ENCODE data around the gene FLT3LG.

The FLT3LG gene

DNA sequence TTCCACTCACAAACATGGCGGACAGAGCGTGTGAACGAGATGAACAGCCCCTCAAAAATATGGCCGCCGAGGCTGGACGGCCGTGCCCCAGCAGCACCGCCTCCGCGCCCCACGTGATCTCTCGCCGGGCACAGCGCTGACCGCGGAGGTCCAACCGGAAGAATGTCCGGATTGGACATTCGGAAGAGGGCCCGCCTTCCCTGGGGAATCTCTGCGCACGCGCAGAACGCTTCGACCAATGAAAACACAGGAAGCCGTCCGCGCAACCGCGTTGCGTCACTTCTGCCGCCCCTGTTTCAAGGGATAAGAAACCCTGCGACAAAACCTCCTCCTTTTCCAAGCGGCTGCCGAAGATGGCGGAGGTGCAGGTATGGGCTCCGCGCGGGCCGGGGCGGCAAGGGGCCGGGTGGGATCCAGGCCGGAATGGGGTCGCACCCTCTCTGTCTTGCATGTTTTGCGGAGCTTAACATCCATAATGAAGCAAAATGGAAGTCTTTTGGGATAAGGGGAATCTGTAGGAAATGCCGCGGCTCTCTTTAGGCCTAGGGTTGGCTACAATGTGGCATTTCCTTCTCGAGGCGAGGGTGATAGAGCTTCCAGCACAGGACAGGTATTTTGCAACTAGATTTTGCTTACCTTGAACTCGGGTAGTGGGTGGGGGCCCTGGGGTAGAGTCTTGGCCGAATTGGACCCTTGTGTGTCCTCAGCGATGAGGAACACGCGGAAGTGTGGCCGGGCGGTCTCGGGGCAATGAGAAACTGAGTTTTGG, 13.4 kb downstream of the FLT3LG start, which contains the start of gene RPL13A:
Gene RPL13A, plus strand, starts transcription at position 332 of the 769 bp plus-strand sequence. Its CDS starts 22 bp downstream, at position 354.
- in situ Hi-C loops (cut with HindIII; ENCODE audit: low sequenced_read_pairs) = no loop called here

GRCh38 chr19:49488046-49488862, 14.2 kb downstream of the FLT3LG start:
- in situ Hi-C loops (cut with HindIII; ENCODE audit: low sequenced_read_pairs) = no loop called here

DNA sequence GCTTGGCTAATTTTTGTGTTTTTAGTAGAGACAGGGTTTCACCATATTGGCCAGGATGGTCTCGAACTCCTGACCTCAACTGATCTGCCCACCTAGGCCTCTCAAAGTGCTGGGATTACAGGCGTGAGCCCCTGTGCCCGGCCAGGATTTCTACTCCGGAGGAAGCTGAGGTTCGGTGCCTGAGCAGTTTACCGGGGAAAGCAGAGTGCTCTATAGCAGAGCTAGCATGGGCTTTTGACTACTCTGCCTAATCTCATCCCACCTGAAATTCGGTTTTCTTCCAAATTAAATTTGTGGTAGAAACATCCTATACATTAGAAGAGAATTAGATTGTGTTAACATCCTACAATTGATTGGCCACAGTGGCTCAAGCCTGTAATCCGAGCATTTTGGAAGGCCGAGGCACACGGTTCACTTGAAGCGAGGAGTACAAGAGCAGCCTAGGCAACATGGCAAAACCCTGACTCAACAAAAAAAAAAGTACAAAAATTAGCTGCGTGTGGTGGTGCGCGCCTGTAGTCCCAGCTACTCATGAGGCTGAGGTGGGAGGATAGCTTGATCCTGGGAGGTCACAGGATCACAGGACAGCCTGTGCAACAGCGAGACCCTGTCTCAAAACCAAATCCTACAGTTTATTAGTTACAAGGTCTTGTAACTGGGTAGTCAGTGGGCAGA, 15.0 kb downstream of the FLT3LG start:
- in situ Hi-C loops (cut with HindIII; ENCODE audit: low sequenced_read_pairs) = no loop called here

GRCh38 chr19:49489601-49490167, 15.7 kb downstream of the FLT3LG start:
- in situ Hi-C loops (cut with HindIII; ENCODE audit: low sequenced_read_pairs) = no loop called here

- in situ Hi-C loops (cut with HindIII; ENCODE audit: low sequenced_read_pairs) = no loop called here
Observed at GRCh38 chr19:49490287-49491029, 16.4 kb downstream of the FLT3LG start.

DNA sequence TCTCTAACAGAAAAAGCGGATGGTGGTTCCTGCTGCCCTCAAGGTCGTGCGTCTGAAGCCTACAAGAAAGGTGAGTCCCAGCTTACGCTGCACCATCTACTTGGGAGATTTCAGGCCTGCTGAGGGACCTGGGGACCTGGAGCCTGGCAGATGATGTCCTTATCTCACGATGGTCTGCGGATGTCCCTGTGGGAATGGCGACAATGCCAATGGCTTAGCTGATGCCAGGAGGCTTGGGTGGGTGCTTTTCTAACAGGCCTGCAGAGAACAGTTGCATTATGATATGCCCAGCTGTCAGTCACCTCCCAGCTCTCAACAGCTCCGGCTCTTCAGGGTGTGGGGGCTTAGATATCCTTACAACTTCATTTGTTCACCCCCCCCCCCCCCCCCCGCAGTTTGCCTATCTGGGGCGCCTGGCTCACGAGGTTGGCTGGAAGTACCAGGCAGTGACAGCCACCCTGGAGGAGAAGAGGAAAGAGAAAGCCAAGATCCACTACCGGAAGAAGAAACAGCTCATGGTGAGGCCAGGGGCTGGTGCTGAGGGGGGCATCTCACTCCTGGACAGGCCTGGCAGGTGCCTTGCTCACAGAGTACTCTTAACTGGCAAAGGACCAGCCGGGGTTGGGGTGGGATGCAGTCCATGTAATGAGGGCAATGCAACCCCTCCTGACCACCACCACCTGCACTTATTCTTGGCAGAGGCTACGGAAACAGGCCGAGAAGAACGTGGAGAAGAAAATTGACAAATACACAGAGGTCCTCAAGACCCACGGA, 17.2 kb downstream of the FLT3LG start:
- in situ Hi-C loops (cut with HindIII; ENCODE audit: low sequenced_read_pairs) = no loop called here

DNA sequence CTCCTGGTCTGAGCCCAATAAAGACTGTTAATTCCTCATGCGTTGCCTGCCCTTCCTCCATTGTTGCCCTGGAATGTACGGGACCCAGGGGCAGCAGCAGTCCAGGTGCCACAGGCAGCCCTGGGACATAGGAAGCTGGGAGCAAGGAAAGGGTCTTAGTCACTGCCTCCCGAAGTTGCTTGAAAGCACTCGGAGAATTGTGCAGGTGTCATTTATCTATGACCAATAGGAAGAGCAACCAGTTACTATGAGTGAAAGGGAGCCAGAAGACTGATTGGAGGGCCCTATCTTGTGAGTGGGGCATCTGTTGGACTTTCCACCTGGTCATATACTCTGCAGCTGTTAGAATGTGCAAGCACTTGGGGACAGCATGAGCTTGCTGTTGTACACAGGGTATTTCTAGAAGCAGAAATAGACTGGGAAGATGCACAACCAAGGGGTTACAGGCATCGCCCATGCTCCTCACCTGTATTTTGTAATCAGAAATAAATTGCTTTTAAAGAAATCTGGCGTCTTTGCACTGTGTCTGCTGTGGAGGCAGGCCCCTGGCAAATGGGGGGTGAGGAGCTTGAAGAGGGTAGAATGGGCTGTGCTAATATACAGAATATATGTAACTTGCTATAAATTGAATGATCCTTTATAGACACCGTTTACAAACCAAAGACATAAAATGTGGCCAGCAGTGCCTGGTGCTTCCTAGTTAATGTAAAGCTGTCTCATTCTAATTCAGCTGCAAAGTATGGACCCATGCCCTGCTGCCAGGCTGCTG, 18.0 kb downstream of the FLT3LG start:
- in situ Hi-C loops (cut with HindIII; ENCODE audit: low sequenced_read_pairs) = no loop called here

- in situ Hi-C loops (cut with HindIII; ENCODE audit: low sequenced_read_pairs) = no loop called here
Observed at GRCh38 chr19:49492573-49493405, 18.8 kb downstream of the FLT3LG start.

- in situ Hi-C loops (cut with HindIII; ENCODE audit: low sequenced_read_pairs) = no loop called here
Observed at GRCh38 chr19:49496574-49497008, 22.6 kb downstream of the FLT3LG start.

- in situ Hi-C loops (cut with HindIII; ENCODE audit: low sequenced_read_pairs) = no loop called here
Observed at GRCh38 chr19:49497047-49497788, 23.2 kb downstream of the FLT3LG start.

GRCh38 chr19:49497789-49498103, 23.7 kb downstream of the FLT3LG start:
- in situ Hi-C loops (cut with HindIII; ENCODE audit: low sequenced_read_pairs) = no loop called here

DNA sequence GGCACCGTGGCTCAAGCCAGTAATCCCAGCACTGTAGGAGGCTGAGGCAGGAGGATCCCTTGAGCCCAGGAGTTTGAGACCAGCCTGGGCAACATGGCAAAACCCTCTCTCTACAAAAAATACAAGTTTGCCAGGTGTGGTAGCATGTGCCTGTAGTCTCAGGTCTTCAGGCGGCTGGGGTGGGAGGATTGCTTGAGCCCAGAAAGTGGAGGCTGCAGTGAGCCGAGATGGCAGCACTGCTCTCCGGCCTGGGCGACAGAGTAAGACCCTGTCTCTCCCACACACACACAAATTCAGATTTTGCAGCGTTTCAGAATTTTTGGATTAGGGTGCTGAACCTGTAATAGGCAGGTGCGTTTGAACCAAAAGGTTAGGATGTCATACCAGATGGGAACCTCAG, 24.5 kb downstream of the FLT3LG start:
- in situ Hi-C loops (cut with HindIII; ENCODE audit: low sequenced_read_pairs) = no loop called here

DNA sequence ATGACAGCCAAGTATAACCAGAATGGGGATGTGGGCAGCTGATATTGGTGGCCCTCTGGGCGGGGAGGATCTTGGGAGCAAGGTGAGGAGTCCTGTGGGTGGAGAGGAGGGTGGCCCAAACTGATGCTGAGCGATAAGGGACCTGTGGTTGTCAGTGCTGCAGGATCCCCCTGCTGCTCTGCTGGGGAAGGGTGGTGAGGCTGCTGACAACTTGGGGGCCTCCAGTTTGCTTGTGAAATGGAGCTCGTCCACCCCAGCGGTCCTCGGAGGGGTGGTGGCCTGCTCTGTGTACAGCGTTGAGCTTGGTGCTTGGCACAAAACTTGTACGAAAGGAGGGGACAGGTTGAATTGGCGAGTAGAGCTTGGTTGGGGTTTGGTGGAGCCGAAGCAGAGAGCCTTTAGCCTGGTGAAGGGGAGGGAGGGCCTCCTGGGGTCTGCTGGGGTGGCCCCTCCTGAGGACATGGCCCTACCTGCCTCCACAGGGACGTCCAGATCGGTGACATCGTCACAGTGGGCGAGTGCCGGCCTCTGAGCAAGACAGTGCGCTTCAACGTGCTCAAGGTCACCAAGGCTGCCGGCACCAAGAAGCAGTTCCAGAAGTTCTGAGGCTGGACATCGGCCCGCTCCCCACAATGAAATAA, 25.1 kb downstream of the FLT3LG start:
- in situ Hi-C loops (cut with HindIII; ENCODE audit: low sequenced_read_pairs) = no loop called here

GRCh38 chr19:49502866-49503581, 29.0 kb downstream of the FLT3LG start:
- in situ Hi-C loops (cut with HindIII; ENCODE audit: low sequenced_read_pairs) = no loop called here

- in situ Hi-C loops (cut with HindIII; ENCODE audit: low sequenced_read_pairs) = no loop called here
Observed at GRCh38 chr19:49503582-49503962, 29.6 kb downstream of the FLT3LG start.

- in situ Hi-C loops (cut with HindIII; ENCODE audit: low sequenced_read_pairs) = no loop called here
Observed at GRCh38 chr19:49506575-49507105, 32.6 kb downstream of the FLT3LG start.

All from endothelial cell of hepatic sinusoid (primary cell).